HepG2 (cell line): ENCODE measurements around the gene PRKCSH. TPM values are rescaled to one million over a fixed set of nuclear protein-coding genes. Genes with fewer than 3 reads are reported as not detected.
A peak's percentile ranks its signal among the peaks of the same experiment; 100 is the strongest.

Source experiments
- CEBPB ChIP-seq: IDR thresholded peaks from 2 replicates; pipeline ENCODE4 v1.6.1; 2011; ENCODE audit warnings: low read depth, low read length, improper control_type of control experiment, borderline replicate concordance
- ETV6 ChIP-seq: sonication (generic); formaldehyde crosslinking; conservative IDR thresholded peaks from 2 replicates; pipeline ENCODE4 v1.4.0; 2020; ENCODE audit warnings: missing genetic modification reagents
- FOXC1 ChIP-seq: sonication (generic); formaldehyde crosslinking; IDR thresholded peaks from 2 replicates; pipeline ENCODE4 v1.8.0; 2022; ENCODE audit warnings: mild to moderate bottlenecking, missing genetic modification reagents, borderline replicate concordance
- FOXM1 ChIP-seq: sonication (generic); formaldehyde crosslinking; IDR thresholded peaks from 2 replicates; pipeline ENCODE4 v1.5.0; 2020; ENCODE audit warnings: missing genetic modification reagents
- HMG20B ChIP-seq: conservative IDR thresholded peaks from 2 replicates; pipeline ENCODE4 v1.6.1; 2016; ENCODE audit warnings: missing genetic modification reagents, missing compliant biosample characterization
- KMT2B ChIP-seq: IDR thresholded peaks from 2 replicates; pipeline ENCODE4 v1.6.1; 2016; ENCODE audit warnings: missing genetic modification reagents, missing compliant biosample characterization
- MED8 ChIP-seq: sonication (generic); formaldehyde crosslinking; IDR thresholded peaks from 2 replicates; pipeline ENCODE4 v1.8.1; 2023; ENCODE audit warnings: mild to moderate bottlenecking, missing genetic modification reagents; ENCODE audit not compliant: insufficient replicate concordance
- NR2F1 ChIP-seq, 2 experiments: fragments of 450-650 bp in 1 of 2; formaldehyde crosslinking in 1 of 2; IDR thresholded peaks; 2 replicates each; pipeline versions ENCODE4 v1.5.0 to v1.6.1; 2016 to 2020; ENCODE audit warnings: mild to moderate bottlenecking in 1 of 2, missing compliant biosample characterization in 1 of 2, missing genetic modification reagents in 1 of 2, moderate library complexity in 1 of 2
- ZFP90 ChIP-seq: sonication (generic); formaldehyde crosslinking; IDR thresholded peaks from 2 replicates; pipeline ENCODE4 v1.8.0; 2022; ENCODE audit warnings: missing genetic modification reagents, mild to moderate bottlenecking, inconsistent platforms, borderline replicate concordance
- ZNF746 ChIP-seq: sonication (generic); formaldehyde crosslinking; IDR thresholded peaks from 2 replicates; pipeline ENCODE4 v1.8.0; 2022; ENCODE audit warnings: mild to moderate bottlenecking, missing genetic modification reagents
- ZNF776 ChIP-seq: sonication (generic); formaldehyde crosslinking; IDR thresholded peaks from 2 replicates; pipeline ENCODE4 v1.4.0; 2020; ENCODE audit warnings: mild to moderate bottlenecking, missing genetic modification reagents
- polyA plus RNA-seq, 8 experiments: library from polyadenylated mRNA; depleted of rRNA in 3 of 8; stranded (reverse) in 7 of 8; unstranded in 1 of 8; fragments of >200 nt; fragmentation: Illumina TruSeq in 4 of 8; extraction: Trizol in 4 of 8; gene quantifications; 2 replicates each; pipeline versions ENCODE4 v1.2.1 to v1.2.3, GENCODE V29; 2011 to 2016; ENCODE audit warnings: low read depth in 4 of 8, missing spikeins in 1 of 8, mixed read lengths in 1 of 8; ENCODE audit not compliant: insufficient read depth in 1 of 8
- total RNA-seq, 5 experiments: library from RNA; depleted of rRNA; stranded (reverse); fragments of >200 nt; fragmentation: Illumina TruSeq; extraction: Trizol; gene quantifications; 2 replicates each; pipeline ENCODE4 v1.2.3, GENCODE V29; 2016; ENCODE audit warnings: low read depth in 1 of 5
- TF ChIP-seq, protein P1 (sequence below): sonication (generic); formaldehyde crosslinking; IDR thresholded peaks from 2 replicates; pipeline ENCODE4 v1.8.0; 2023; ENCODE audit warnings: mild to moderate bottlenecking, missing genetic modification reagents
- TF ChIP-seq, protein P2 (sequence below): IDR thresholded peaks from 2 replicates; pipeline ENCODE4 v1.6.1; 2016; ENCODE audit warnings: missing biosample characterization, missing genetic modification reagents, low read depth
- TF ChIP-seq, protein P3 (sequence below): sonication (generic); formaldehyde crosslinking; IDR thresholded peaks from 2 replicates; pipeline ENCODE4 v1.5.0; 2020; ENCODE audit warnings: mild to moderate bottlenecking, missing genetic modification reagents
- TF ChIP-seq, protein P4 (sequence below): sonication (generic); formaldehyde crosslinking; IDR thresholded peaks from 2 replicates; pipeline ENCODE4 v1.5.1; 2020; ENCODE audit warnings: mild to moderate bottlenecking, missing genetic modification reagents, borderline replicate concordance
- TF ChIP-seq, protein P5 (sequence below): IDR thresholded peaks from 2 replicates; pipeline ENCODE4 v1.6.1; 2018; ENCODE audit warnings: missing genetic modification reagents

PRKCSH gene
- total and polyA plus RNA-seq, 2 of the 13 experiments (the other 11 are each of a cell fraction or from before 2014, with no cell fraction given): 85.1 to 125 TPM

DNA sequence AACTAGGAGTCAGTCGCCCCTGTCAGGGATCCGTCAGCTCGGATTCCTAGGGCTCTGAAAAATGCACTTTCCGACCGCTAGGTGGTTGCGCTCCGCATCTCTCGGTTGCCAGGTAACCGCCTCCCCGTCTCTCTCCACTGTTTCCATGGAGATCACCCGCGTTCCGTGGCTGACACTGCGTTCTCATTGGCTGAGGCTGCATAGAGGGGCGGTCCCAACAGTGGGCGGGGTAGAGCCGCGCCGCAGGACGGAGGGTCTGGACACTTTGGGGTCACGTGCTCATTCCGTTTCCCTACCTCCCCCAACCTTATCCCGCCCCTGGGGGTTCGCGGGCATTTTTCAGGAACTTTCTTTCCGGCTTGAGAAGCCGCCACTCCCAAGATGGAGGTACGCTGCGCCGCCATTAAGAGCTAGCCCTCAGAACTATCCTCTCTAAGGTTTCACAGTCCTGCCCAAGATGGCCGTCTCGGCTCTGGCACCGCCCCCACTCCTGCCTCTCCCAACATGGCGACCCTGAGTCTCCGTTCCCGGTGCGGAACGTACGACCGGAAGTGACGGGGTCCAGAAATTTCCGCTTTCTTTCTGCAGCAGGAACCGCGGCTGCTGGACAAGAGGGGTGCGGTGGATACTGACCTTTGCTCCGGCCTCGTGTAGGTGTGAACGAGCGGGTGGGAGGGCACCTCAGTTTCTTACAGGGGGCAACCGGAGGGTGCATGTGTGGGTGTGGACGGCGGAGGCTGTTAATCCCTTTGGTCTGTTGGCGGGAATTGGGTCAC, at the start of gene PRKCSH, which contains the start of gene ODAD3 (continued):
- TF ChIP-seq ZFP90 (CRISPR knock-in tag): peak; percentile 49; the same call in 1 of the 2 replicates
- TF ChIP-seq, protein P1, sequence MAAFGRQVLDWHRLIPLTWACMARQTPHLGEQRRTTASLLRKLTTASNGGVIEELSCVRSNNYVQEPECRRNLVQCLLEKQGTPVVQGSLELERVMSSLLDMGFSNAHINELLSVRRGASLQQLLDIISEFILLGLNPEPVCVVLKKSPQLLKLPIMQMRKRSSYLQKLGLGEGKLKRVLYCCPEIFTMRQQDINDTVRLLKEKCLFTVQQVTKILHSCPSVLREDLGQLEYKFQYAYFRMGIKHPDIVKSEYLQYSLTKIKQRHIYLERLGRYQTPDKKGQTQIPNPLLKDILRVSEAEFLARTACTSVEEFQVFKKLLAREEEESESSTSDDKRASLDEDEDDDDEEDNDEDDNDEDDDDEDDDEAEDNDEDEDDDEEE (CRISPR knock-in tag): peak; percentile 92; the same call in 1 of the 2 replicates
- TF ChIP-seq, protein P2, sequence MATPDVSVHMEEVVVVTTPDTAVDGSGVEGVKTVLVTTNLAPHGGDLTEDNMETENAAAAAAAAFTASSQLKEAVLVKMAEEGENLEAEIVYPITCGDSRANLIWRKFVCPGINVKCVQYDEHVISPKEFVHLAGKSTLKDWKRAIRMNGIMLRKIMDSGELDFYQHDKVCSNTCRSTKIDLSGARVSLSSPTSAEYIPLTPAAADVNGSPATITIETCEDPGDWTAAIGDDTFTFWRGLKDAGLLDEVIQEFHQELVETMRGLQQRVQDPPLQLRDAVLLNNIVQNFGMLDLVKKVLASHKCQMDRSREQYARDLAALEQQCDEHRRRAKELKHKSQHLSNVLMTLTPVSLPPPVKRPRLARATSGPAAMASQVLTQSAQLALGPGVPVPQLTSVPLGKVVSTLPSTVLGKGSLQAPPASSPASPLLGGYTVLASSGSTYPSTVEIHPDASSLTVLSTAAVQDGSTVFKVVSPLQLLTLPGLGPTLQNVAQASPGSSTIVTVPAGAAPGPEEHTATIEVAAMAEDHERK: peak; percentile 93
- TF ChIP-seq ETV6: peak; percentile 27; the same call in 1 of the 2 replicates
- TF ChIP-seq, protein P3, sequence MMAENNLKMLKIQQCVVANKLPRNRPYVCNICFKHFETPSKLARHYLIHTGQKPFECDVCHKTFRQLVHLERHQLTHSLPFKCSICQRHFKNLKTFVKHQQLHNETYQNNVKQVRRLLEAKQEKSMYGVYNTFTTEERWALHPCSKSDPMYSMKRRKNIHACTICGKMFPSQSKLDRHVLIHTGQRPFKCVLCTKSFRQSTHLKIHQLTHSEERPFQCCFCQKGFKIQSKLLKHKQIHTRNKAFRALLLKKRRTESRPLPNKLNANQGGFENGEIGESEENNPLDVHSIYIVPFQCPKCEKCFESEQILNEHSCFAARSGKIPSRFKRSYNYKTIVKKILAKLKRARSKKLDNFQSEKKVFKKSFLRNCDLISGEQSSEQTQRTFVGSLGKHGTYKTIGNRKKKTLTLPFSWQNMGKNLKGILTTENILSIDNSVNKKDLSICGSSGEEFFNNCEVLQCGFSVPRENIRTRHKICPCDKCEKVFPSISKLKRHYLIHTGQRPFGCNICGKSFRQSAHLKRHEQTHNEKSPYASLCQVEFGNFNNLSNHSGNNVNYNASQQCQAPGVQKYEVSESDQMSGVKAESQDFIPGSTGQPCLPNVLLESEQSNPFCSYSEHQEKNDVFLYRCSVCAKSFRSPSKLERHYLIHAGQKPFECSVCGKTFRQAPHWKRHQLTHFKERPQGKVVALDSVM (CRISPR knock-in tag): peak; percentile 34; the same call in 1 of the 2 replicates
- TF ChIP-seq NR2F1 (CRISPR knock-in tag; IDR thresholded peaks at IDR 0.05): 0 out of 4 replicates have a peak, but pooled peaks of 1 of the 2 experiments have one; percentile 23
- no peak for TF ChIP-seq ZNF776
- TF ChIP-seq, protein P4, sequence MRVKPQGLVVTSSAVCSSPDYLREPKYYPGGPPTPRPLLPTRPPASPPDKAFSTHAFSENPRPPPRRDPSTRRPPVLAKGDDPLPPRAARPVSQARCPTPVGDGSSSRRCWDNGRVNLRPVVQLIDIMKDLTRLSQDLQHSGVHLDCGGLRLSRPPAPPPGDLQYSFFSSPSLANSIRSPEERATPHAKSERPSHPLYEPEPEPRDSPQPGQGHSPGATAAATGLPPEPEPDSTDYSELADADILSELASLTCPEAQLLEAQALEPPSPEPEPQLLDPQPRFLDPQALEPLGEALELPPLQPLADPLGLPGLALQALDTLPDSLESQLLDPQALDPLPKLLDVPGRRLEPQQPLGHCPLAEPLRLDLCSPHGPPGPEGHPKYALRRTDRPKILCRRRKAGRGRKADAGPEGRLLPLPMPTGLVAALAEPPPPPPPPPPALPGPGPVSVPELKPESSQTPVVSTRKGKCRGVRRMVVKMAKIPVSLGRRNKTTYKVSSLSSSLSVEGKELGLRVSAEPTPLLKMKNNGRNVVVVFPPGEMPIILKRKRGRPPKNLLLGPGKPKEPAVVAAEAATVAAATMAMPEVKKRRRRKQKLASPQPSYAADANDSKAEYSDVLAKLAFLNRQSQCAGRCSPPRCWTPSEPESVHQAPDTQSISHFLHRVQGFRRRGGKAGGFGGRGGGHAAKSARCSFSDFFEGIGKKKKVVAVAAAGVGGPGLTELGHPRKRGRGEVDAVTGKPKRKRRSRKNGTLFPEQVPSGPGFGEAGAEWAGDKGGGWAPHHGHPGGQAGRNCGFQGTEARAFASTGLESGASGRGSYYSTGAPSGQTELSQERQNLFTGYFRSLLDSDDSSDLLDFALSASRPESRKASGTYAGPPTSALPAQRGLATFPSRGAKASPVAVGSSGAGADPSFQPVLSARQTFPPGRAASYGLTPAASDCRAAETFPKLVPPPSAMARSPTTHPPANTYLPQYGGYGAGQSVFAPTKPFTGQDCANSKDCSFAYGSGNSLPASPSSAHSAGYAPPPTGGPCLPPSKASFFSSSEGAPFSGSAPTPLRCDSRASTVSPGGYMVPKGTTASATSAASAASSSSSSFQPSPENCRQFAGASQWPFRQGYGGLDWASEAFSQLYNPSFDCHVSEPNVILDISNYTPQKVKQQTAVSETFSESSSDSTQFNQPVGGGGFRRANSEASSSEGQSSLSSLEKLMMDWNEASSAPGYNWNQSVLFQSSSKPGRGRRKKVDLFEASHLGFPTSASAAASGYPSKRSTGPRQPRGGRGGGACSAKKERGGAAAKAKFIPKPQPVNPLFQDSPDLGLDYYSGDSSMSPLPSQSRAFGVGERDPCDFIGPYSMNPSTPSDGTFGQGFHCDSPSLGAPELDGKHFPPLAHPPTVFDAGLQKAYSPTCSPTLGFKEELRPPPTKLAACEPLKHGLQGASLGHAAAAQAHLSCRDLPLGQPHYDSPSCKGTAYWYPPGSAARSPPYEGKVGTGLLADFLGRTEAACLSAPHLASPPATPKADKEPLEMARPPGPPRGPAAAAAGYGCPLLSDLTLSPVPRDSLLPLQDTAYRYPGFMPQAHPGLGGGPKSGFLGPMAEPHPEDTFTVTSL: no peak
- no peak; the same call in 1 of the 2 replicates for TF ChIP-seq FOXM1 (CRISPR knock-in tag)
- TF ChIP-seq, protein P5, sequence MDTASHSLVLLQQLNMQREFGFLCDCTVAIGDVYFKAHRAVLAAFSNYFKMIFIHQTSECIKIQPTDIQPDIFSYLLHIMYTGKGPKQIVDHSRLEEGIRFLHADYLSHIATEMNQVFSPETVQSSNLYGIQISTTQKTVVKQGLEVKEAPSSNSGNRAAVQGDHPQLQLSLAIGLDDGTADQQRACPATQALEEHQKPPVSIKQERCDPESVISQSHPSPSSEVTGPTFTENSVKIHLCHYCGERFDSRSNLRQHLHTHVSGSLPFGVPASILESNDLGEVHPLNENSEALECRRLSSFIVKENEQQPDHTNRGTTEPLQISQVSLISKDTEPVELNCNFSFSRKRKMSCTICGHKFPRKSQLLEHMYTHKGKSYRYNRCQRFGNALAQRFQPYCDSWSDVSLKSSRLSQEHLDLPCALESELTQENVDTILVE (CRISPR knock-in tag): peak; percentile 82
- TF ChIP-seq CEBPB: no peak
- peak; percentile 56; the same call in 1 of the 2 replicates for TF ChIP-seq KMT2B (CRISPR knock-in tag)
- TF ChIP-seq MED8 (CRISPR knock-in tag): peak; percentile 52
- TF ChIP-seq ZNF746 (CRISPR knock-in tag): peak; percentile 70; the same call in 1 of the 2 replicates
- TF ChIP-seq HMG20B (CRISPR knock-in tag): 0 out of 2 replicates have a peak, but pooled peaks have one; percentile 15
- no peak for TF ChIP-seq FOXC1 (CRISPR knock-in tag)
